ENCODE measurements around the gene HHAT. TPM values are rescaled to one million over a fixed set of nuclear protein-coding genes. Genes with fewer than 3 reads are reported as not detected.
A peak's percentile ranks its signal among the peaks of the same experiment; 100 is the strongest.

Gene HHAT
- total RNA-seq, 1 donor from 2014 or later, result 14.7 TPM

- DNase-seq (ENCODE audit: low spot score, unreplicated experiment), result no peak
- Mint-ChIP-seq H3K4me3 (ENCODE audit: low read depth) (no peak overlapping the region), H3K9me3 (ENCODE audit: low read depth) (no peaks in the 10 kb centered on the region), H3K27me3 (no peaks in the 10 kb centered on the region), H3K27ac (peak overlapping the region; percentile 13), H3K4me1 (ENCODE audit: low read depth) (no peaks in the 10 kb centered on the region), H3K36me3 (ENCODE audit: insufficient read depth) (no peaks in the 10 kb centered on the region)
- TF ChIP-seq CTCF (IDR thresholded peaks at IDR 0.05; ENCODE audit: unreplicated experiment), result no peak
These were observed 362.4 kb downstream of the HHAT start for GRCh38 chr1:210691039-210691610.

GRCh38 chr1:210692796-210693195 is 364.1 kb downstream of the HHAT start:
- no peak for TF ChIP-seq CTCF (IDR thresholded peaks at IDR 0.05; ENCODE audit: unreplicated experiment)
- H3K36me3 Mint-ChIP-seq (ENCODE audit: insufficient read depth), result no peaks in the 10 kb centered on the region
- no peak overlapping the region for H3K4me3 Mint-ChIP-seq (ENCODE audit: low read depth)
- no peaks in the 10 kb centered on the region for H3K9me3 Mint-ChIP-seq (ENCODE audit: low read depth)
- no peaks in the 10 kb centered on the region for H3K27me3 Mint-ChIP-seq
- DNase-seq (ENCODE audit: low spot score, unreplicated experiment), result no peak
- H3K27ac Mint-ChIP-seq, result no peak overlapping the region
- H3K4me1 Mint-ChIP-seq (ENCODE audit: low read depth), result no peaks in the 10 kb centered on the region

- Mint-ChIP-seq H3K4me3 (ENCODE audit: low read depth) (no peak overlapping the region), H3K27me3 (no peaks in the 10 kb centered on the region), H3K9me3 (ENCODE audit: low read depth) (no peaks in the 10 kb centered on the region), H3K27ac (no peak overlapping the region), H3K4me1 (ENCODE audit: low read depth) (no peaks in the 10 kb centered on the region), H3K36me3 (ENCODE audit: insufficient read depth) (no peaks in the 10 kb centered on the region)
- TF ChIP-seq CTCF (IDR thresholded peaks at IDR 0.05; ENCODE audit: unreplicated experiment), result no peak
- no peak for DNase-seq (ENCODE audit: low spot score, unreplicated experiment)
These were observed 366.3 kb downstream of the HHAT start for GRCh38 chr1:210695026-210695425.

GRCh38 chr1:210696709-210697108 is 368.0 kb downstream of the HHAT start:
- no peaks in the 10 kb centered on the region for H3K27me3 Mint-ChIP-seq
- H3K4me3 Mint-ChIP-seq (ENCODE audit: low read depth), result no peak overlapping the region
- no peak for TF ChIP-seq CTCF (IDR thresholded peaks at IDR 0.05; ENCODE audit: unreplicated experiment)
- peaks cover 1% of the 10 kb centered on the region for H3K36me3 Mint-ChIP-seq (ENCODE audit: insufficient read depth)
- DNase-seq (ENCODE audit: low spot score, unreplicated experiment), result no peak
- H3K27ac Mint-ChIP-seq, result no peak overlapping the region
- peaks cover 1% of the 10 kb centered on the region for H3K4me1 Mint-ChIP-seq (ENCODE audit: low read depth)
- no peaks in the 10 kb centered on the region for H3K9me3 Mint-ChIP-seq (ENCODE audit: low read depth)

GRCh38 chr1:210697185-210697584 is 368.5 kb downstream of the HHAT start:
- Mint-ChIP-seq H3K36me3 (ENCODE audit: insufficient read depth) (peaks cover 2% of the 10 kb centered on the region), H3K9me3 (ENCODE audit: low read depth) (no peaks in the 10 kb centered on the region), H3K27me3 (no peaks in the 10 kb centered on the region), H3K4me3 (ENCODE audit: low read depth) (no peak overlapping the region), H3K27ac (no peak overlapping the region), H3K4me1 (ENCODE audit: low read depth) (peaks cover 1% of the 10 kb centered on the region)
- no peak for TF ChIP-seq CTCF (IDR thresholded peaks at IDR 0.05; ENCODE audit: unreplicated experiment)
- no peak for DNase-seq (ENCODE audit: low spot score, unreplicated experiment)
